ENCODE results near the gene TIMD4.

TIMD4 gene

DNA sequence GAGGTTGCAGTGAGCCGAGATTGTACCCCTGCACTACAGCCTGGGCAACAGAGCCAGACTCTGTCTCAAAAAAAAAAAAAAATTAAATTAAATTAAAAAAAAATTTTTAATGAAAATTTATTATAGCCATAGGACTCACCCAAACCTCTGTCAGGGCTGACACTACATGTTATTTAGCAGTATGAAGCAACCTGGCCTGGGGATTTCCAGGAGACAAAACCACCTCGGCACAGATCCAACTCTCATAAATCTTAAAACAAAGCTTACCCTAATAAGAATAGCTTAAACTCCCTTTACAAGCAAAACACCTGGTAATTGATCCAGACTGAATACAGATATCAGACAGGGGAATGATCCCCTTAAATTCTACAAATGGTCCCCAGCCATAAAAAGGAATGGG is 74.5 kb downstream of the TIMD4 start:
- TF ChIP-seq, protein P1, sequence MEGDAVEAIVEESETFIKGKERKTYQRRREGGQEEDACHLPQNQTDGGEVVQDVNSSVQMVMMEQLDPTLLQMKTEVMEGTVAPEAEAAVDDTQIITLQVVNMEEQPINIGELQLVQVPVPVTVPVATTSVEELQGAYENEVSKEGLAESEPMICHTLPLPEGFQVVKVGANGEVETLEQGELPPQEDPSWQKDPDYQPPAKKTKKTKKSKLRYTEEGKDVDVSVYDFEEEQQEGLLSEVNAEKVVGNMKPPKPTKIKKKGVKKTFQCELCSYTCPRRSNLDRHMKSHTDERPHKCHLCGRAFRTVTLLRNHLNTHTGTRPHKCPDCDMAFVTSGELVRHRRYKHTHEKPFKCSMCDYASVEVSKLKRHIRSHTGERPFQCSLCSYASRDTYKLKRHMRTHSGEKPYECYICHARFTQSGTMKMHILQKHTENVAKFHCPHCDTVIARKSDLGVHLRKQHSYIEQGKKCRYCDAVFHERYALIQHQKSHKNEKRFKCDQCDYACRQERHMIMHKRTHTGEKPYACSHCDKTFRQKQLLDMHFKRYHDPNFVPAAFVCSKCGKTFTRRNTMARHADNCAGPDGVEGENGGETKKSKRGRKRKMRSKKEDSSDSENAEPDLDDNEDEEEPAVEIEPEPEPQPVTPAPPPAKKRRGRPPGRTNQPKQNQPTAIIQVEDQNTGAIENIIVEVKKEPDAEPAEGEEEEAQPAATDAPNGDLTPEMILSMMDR (IDR thresholded peaks at IDR 0.05; ENCODE audit: low read depth, low read length): no peak
- no peak overlapping the region for H3K4me3 ChIP-seq (ENCODE audit: low read depth, low read length)

DNA sequence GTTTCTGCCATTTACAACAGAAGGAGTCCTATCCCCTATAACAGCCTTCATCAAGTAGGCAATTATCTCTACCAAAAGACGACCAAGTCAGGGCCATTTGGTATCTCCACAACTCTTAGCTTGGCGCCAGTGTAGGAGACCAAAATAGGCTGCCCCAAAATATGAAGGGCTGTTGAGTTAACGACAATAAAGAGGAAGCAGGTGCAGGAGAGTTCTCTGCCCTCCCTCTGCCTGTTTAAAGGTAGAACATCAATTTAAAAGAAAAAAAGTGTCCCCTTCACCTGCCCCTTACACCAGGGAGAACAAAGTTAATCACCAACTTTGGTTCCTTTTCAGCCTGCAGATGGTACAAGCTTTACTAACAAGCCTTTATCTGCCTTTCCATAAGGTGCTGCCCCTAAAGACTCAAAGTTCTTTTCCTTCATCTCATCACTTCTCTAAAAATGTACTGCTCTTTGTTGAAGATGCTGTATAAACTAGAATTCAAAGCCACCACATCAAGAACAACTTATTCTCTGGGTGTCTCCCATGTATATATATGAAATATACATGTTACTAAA is 79.6 kb downstream of the TIMD4 start:
- TF ChIP-seq, protein P1 (IDR thresholded peaks at IDR 0.05; ENCODE audit: low read depth, low read length): no peak
- no peak overlapping the region for H3K4me3 ChIP-seq (ENCODE audit: low read depth, low read length)

DNA sequence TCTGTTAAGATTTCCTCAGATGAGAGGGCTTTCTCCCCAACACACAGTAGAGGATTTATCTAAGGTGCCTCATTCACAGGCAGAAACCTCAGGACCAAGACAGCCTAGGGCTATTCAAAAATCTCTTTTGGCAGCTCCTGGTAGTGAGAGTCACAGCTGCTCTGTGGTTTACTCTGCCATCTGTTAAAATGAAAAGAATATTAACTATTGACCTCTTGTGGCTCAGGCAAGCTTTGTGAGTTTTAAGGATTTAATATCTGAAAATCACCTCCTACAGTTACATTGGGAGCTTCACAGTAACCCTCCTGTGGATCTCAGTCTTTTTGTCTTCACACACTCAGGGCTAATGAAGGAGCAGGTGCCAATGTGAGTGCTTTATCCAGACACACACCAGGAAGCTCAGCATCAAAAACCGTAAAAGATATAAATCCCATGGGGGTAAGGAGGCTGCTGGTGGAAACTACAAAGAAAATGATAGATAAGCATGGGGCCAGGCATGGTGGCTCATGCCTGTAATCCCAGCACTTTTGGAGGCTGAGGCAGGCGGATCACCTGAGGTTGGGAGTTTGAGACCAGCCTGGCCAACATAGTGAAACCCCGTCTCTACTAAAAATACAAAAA is 83.3 kb downstream of the TIMD4 start:
- TF ChIP-seq, protein P1 (IDR thresholded peaks at IDR 0.05; ENCODE audit: low read depth, low read length): no peak

DNA sequence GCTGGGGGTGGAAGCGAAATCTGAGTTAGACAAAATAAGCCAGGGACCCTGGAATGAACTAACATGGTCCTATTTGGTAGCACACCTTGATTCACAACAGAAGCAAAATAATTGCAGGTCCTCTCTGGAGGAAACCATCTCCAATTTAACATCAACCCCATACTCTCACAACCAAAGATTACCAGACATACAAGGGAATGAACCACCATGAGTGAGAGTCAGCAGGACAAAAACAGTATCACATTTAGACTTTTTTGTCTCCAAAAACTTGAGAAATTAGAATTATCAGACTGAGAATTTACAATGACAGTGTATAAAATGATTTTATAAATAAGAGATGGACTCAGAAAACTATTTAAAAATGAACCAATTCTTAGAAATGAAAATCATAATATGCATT is 91.8 kb downstream of the TIMD4 start:
- TF ChIP-seq, protein P1 (IDR thresholded peaks at IDR 0.05; ENCODE audit: low read depth, low read length): no peak
- H3K4me3 ChIP-seq (ENCODE audit: low read depth, low read length): no peak overlapping the region

More for the DNA sequence above, 83.3 kb downstream of the TIMD4 start:
- no peak overlapping the region for H3K4me3 ChIP-seq (ENCODE audit: low read depth, low read length)

DNA sequence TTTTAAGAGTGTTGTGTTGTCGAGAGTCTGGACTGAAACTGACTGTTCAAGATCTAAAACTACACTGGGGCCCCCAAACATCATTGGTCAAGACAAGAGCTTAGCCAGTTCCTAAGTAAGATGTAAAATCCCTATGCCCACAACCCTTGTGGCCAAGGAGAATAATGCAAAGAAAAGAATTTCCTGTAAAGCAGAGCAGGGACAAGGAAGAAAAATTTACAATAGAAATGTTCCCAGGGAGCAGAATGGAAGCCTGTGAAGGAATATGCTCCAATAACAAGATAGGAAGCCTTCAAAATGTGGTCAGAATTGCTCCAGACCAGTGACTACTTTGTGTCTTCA is 92.6 kb downstream of the TIMD4 start:
- no peak overlapping the region for H3K4me3 ChIP-seq (ENCODE audit: low read depth, low read length)
- TF ChIP-seq, protein P1 (IDR thresholded peaks at IDR 0.05; ENCODE audit: low read depth, low read length): no peak

Data from WI38 (cell line).